ENCODE results near the gene STX19.

Gene STX19

GRCh38 chr3:94036909-94037507, 8.6 kb upstream of the STX19 start:
- peak; percentile 7 for DNase-seq (ENCODE audit: low read depth, low spot score)

- DNase-seq (ENCODE audit: low read depth, low spot score), result no peak
Observed at GRCh38 chr3:94026623-94027022, 1.8 kb downstream of the STX19 start.

DNA sequence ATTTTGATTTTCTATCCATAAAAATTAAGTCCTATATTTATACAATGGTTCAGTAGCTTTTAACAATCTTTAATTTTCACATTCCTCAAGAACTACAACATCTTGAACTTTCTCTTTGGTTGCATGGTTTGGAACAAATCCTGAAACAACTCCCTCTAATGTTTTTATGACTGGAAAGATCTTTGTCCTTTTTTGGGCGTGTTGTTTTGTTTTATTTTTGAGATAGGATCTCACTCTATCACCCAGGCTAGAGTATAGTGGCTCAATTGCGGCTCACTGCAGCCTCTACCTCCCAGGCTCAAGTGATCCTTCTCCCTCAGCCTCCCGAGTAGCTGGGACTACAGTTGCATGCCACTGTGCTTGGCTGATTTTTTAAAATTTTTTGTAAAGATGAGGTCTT, 4.0 kb downstream of the STX19 start:
- no peak for DNase-seq (ENCODE audit: low read depth, low spot score)

DNA sequence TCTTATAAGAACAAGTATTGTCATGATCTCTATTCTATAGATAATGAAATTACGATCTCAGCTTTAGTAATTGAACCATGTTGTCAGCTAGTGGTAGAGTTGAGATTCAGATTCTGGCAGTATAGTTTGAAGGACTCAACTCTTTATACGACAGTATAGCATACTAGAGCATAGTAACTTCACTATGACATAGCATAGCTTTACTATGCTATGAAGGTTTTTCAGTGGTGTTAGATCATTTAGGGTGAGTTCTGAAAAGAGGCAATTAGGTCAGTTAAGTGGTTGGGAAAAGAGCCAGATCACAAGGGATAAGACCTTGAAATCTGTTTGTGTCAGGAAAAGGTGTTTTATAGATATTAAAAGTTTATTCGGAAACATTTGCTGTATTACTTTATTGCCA, 8.1 kb downstream of the STX19 start:
- DNase-seq (ENCODE audit: low read depth, low spot score), result no peak

- DNase-seq (ENCODE audit: low read depth, low spot score), result no peak
Observed at GRCh38 chr3:94019659-94020058, 8.7 kb downstream of the STX19 start.

DNA sequence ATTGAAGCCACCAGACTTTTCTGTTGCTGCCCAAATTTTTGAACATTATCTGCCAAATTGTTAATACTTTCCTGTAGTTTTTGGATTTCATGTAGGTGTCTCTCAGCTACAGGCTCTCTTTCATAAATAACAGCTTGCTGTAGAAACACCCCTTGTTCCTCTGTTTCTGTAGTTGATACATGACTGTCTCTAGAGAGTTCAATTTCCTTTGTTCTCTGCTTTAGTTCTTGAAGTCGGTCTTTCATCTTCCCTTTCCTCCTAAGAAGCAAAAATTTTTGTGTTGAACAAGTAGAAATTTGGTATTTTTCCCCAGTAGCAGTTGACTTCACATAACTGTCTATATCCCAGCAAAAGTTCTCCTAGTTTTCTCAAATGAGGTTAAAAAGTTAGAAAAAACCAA, 13.4 kb downstream of the STX19 start:
- no peak for DNase-seq (ENCODE audit: low read depth, low spot score)

DNA sequence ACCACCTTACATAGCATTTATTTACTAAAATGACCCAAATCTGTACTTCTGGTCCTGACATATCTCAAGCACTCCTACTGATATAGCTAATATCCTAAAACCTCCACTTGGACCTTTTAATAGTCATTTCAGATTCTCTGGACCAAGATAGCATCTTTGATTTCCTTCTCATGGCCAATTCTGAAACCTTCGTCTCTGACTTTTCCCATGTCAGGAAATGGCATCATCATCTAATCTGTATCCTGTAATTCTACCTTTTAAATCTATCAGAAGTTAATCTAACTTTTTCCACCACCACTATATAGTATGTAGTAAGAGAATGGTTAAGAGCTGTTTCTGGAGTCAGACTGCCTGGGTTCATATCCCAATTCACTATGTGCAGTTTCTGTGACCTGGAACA, 16.2 kb downstream of the STX19 start:
- DNase-seq (ENCODE audit: low read depth, low spot score), result no peak

GRCh38 chr3:94011233-94011711, 17.1 kb downstream of the STX19 start:
- DNase-seq (ENCODE audit: low read depth, low spot score), result no peak

DNA sequence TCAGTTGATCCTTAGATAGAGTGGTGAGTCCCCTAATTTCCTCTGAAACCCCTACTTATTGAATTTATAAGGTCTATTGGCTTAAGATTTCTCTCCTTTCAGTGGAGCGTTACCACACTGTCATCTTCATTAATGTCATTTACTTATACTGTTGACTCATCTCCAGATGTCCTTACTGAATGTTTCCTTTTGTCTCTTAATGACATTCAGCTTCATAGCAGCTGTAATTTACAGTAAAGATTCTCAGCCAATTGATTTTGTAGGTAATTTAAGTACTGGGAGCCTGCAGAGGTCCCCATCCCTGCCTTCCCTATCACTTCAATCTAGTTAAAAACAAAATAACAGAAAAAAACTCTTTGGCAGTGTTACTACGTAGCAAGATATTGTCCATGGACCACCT, 18.8 kb downstream of the STX19 start:
- no peak for DNase-seq (ENCODE audit: low read depth, low spot score)

- DNase-seq (ENCODE audit: low read depth, low spot score), result no peak
Observed at GRCh38 chr3:94008253-94008652, 20.1 kb downstream of the STX19 start.

GRCh38 chr3:94004301-94004910, 24.0 kb downstream of the STX19 start:
- DNase-seq (ENCODE audit: low read depth, low spot score), result no peak

- peak; percentile 21 for DNase-seq (ENCODE audit: low read depth, low spot score)
Observed at GRCh38 chr3:94001827-94002495, 26.4 kb downstream of the STX19 start.

GRCh38 chr3:94001191-94001590, 27.2 kb downstream of the STX19 start:
- no peak for DNase-seq (ENCODE audit: low read depth, low spot score)

DNA sequence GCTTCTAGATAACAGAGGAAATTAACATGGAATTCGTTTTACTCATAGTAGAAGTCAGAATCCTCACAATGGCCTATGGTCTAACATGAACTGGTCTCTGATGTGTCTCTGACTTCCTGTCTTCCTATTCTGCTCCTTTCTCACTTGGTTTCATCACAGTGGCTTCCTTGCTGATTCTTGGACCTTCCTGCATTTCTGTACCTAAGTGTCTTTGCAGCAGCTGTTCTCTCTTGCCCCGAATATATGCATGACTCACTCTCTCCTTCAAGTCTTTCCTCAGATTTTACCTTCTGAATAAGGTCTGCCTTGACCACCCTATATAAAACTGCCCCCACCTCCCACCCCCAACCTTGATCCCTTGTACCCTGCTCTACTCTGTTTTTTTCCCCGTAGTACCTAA, 34.3 kb downstream of the STX19 start:
- DNase-seq (ENCODE audit: low read depth, low spot score), result no peak

- DNase-seq (ENCODE audit: low read depth, low spot score), result no peak
Observed at GRCh38 chr3:93992207-93992606, 36.2 kb downstream of the STX19 start.

- DNase-seq (ENCODE audit: low read depth, low spot score), result no peak
Observed at GRCh38 chr3:93991631-93992030, 36.8 kb downstream of the STX19 start.

DNA sequence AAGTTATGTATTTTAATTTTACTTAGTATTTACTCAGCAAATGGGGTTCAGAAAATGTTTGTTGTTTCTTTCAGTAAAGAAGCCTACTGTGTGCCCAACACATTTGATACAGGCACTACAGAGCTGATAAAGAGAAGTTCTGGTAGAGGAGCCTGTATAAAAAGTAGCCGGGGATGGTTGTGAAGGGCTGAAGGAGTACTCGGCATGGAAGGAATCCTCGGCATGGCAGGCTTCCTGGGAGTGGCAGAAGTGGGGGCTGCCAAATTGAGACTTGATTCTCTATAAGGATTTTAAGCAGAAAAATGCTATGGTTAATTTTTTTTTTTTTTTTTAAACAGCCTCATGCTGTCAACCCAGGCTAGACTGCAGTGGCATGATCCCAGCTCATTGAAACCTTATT, 39.2 kb downstream of the STX19 start:
- no peak for DNase-seq (ENCODE audit: low read depth, low spot score)

DNA sequence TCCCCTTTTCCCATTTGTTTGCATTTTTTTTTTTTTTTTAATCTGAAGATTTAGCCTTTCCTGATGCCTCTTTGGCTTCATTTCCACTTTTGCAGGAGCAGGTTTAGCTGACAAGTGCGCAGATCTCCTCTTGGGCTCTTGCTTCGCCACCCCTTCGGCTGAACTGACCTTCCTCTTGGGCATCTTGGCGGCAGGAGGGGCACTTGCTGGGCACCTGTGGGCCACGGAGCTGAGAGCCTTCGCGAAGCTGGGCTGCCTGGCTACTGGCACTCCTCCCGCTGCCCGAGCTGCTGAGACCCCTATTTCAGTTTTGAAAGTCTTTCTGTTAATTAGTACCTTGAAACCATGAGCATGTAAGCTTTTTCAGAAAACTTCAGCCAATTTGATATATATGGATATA, 39.6 kb downstream of the STX19 start:
- no peak for DNase-seq (ENCODE audit: low read depth, low spot score)

DNA sequence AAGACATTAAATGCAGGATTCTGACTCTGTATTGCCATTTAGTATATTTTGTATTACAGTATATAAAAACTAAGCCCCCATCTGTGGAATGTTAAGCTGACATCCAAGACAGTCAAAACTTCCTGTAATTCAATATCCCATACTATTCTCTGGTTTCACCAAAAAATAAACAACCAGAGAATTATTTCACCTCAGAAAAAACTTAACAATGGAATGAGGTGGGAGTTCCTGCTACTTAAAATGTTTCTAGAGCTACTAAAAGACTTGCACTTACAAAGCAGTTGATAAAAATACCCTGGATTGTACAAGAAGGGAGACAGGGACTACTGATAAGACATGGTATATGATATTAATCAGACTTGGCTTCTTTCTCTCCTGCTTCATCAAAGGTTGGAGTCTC, 40.1 kb downstream of the STX19 start:
- no peak for DNase-seq (ENCODE audit: low read depth, low spot score)

DNA sequence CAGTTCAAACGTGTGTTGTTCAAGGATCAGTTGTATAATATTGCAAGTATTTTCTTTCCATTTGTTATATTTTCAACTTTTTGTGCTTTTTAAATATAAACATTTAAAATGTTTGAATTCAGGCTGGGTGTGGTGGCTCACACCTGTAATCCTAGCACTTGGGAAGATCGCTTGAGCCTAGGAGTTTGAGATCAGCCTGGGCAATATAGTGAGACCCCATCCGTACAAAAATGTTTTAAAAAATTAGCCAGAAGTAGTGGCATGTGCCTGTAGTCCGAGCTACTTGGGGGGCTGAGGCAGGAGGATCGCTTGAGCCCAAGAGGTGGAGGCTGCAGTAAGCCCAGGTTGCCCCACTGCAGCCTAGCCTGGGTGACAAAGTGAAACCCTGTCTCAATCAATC, 43.8 kb downstream of the STX19 start:
- DNase-seq (ENCODE audit: low read depth, low spot score), result no peak

GRCh38 chr3:93983408-93983807, 45.0 kb downstream of the STX19 start:
- DNase-seq (ENCODE audit: low read depth, low spot score), result no peak

DNA sequence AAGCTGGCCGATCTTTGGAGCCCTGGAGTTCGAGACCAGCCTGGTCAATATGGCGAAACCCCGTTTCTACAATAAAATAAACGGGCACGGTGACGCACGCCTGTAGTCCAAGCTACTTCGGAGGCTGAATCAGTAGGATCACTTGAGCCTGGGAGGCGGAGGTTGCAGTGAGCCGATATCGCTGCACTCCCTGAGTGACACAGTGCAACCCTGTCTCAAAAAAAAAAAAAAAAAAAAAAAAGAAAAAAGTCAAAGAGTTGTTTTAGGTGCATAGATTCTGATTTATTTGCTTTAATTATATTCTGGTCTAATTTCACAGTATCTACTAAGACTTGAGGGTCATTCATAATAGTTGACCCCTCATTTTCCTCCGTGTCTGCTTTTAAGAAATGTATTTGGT, 46.7 kb downstream of the STX19 start:
- DNase-seq (ENCODE audit: low read depth, low spot score), result no peak

All from ELF-1 (cell line).